Stimulated activated CD8-positive, alpha-beta memory T cell treated with anti-CD3 and anti-CD28 coated beads, Interleukin-15, amount 100 ng/mL, for 1 hour (primary cell): ENCODE data around the gene PRDM11.

ENCODE experiments used
- DNase-seq: peaks from one replicate; pipeline ENCODE4 v3.0.0-alpha.2; 2020; ENCODE audit warnings: low read depth

The PRDM11 gene

GRCh38 chr11:45174963-45175362 is 28.5 kb downstream of the PRDM11 start:
- DNase-seq = no peak

- no peak for DNase-seq
Observed at GRCh38 chr11:45176996-45177395, 30.6 kb downstream of the PRDM11 start.

- DNase-seq = no peak
Observed at GRCh38 chr11:45178223-45178622, 31.8 kb downstream of the PRDM11 start.

- DNase-seq = no peak
Observed at GRCh38 chr11:45178890-45179671, 32.6 kb downstream of the PRDM11 start.

- no peak for DNase-seq
Observed at GRCh38 chr11:45179686-45180178, 33.3 kb downstream of the PRDM11 start.

- no peak for DNase-seq
Observed at GRCh38 chr11:45180179-45180847, 33.9 kb downstream of the PRDM11 start.

GRCh38 chr11:45180848-45181192 is 34.4 kb downstream of the PRDM11 start:
- DNase-seq = no peak

- DNase-seq = no peak
Observed at GRCh38 chr11:45181193-45181888, 34.9 kb downstream of the PRDM11 start.

GRCh38 chr11:45181889-45182550 is 35.6 kb downstream of the PRDM11 start:
- no peak for DNase-seq

GRCh38 chr11:45182902-45183301 is 36.5 kb downstream of the PRDM11 start:
- no peak for DNase-seq

- no peak for DNase-seq
Observed at GRCh38 chr11:45184640-45185039, 38.2 kb downstream of the PRDM11 start.

GRCh38 chr11:45185228-45185729 is 38.8 kb downstream of the PRDM11 start:
- DNase-seq = no peak

GRCh38 chr11:45187375-45187774 is 40.9 kb downstream of the PRDM11 start:
- DNase-seq = no peak

GRCh38 chr11:45188127-45188526 is 41.7 kb downstream of the PRDM11 start:
- DNase-seq = no peak

- no peak for DNase-seq
Observed at GRCh38 chr11:45189230-45189629, 42.8 kb downstream of the PRDM11 start.

GRCh38 chr11:45193695-45194094 is 47.3 kb downstream of the PRDM11 start:
- DNase-seq = no peak

GRCh38 chr11:45204761-45205160 is 58.3 kb downstream of the PRDM11 start:
- DNase-seq = no peak

- DNase-seq = no peak
Observed at GRCh38 chr11:45205978-45206377, 59.5 kb downstream of the PRDM11 start.

- DNase-seq = no peak
Observed at GRCh38 chr11:45208135-45208534, 61.7 kb downstream of the PRDM11 start.

GRCh38 chr11:45209000-45209879 is 62.8 kb downstream of the PRDM11 start:
- no peak for DNase-seq
